Effector memory CD8-positive, alpha-beta T cell (primary cell): ENCODE data around the gene CENPV.

Experiments used
- ATAC-seq: fragments of 150-1000 bp; cut with Tn5 transposase; replicated peaks from 2 replicates; pipeline ENCODE4 v1.10.0; 2021; ENCODE audit warnings: mild to moderate bottlenecking, moderate library complexity
- DNase-seq, 3 experiments: peaks; one replicate each; pipeline ENCODE4 v3.0.0; 2021
- H3K27ac Mint-ChIP-seq, 2 donors: one replicate each; pipeline ENCODE4 v1.8.0; 2022; ENCODE audit warnings: mild to moderate bottlenecking in 2 of 2, mixed read lengths in 2 of 2, moderate library complexity in 2 of 2
- H3K27me3 Mint-ChIP-seq, 2 donors: one replicate each; pipeline ENCODE4 v1.8.0; 2022; ENCODE audit warnings: mixed read lengths in 2 of 2
- H3K36me3 Mint-ChIP-seq: one replicate; pipeline ENCODE4 v1.8.0; 2022; ENCODE audit warnings: mild to moderate bottlenecking, moderate library complexity, mixed read lengths; ENCODE audit not compliant: insufficient read depth
- H3K4me1 Mint-ChIP-seq, 2 donors: one replicate each; pipeline ENCODE4 v1.8.0; 2022; ENCODE audit warnings: low read depth in 2 of 2, mixed read lengths in 2 of 2
- H3K4me3 Mint-ChIP-seq, 2 donors: one replicate each; pipeline ENCODE4 v1.8.0; 2022; ENCODE audit warnings: mild to moderate bottlenecking in 2 of 2, mixed read lengths in 2 of 2, moderate library complexity in 2 of 2
- H3K9me3 Mint-ChIP-seq, 2 donors: one replicate each; pipeline ENCODE4 v1.8.0; 2022; ENCODE audit warnings: mixed read lengths in 2 of 2

CENPV gene

GRCh38 chr17:16349431-16349830 lies 3.8 kb downstream of the CENPV start:
- H3K36me3 Mint-ChIP-seq = peaks cover 16% of the 10 kb centered on the region
- no peak for DNase-seq
- H3K4me1 Mint-ChIP-seq = peaks cover 10 to 13% of the 10 kb centered on the region in 2 donors
- no peaks in the 10 kb centered on the region for H3K27me3 Mint-ChIP-seq
- H3K4me3 Mint-ChIP-seq = no peak overlapping the region
- ATAC-seq = no peak
- peak overlapping the region in 1 of 2 donors; percentile 41 for H3K27ac Mint-ChIP-seq
- no peaks in the 10 kb centered on the region for H3K9me3 Mint-ChIP-seq

- Mint-ChIP-seq H3K4me3 (no peak overlapping the region), H3K27me3 (no peaks in the 10 kb centered on the region), H3K36me3 (peaks cover 15% of the 10 kb centered on the region), H3K27ac (no peak overlapping the region), H3K9me3 (no peaks in the 10 kb centered on the region), H3K4me1 (peaks cover 9 to 10% of the 10 kb centered on the region in 2 donors)
- ATAC-seq (no peak), DNase-seq (no peak)
Observed at GRCh38 chr17:16348586-16348985, 4.7 kb downstream of the CENPV start.

DNA sequence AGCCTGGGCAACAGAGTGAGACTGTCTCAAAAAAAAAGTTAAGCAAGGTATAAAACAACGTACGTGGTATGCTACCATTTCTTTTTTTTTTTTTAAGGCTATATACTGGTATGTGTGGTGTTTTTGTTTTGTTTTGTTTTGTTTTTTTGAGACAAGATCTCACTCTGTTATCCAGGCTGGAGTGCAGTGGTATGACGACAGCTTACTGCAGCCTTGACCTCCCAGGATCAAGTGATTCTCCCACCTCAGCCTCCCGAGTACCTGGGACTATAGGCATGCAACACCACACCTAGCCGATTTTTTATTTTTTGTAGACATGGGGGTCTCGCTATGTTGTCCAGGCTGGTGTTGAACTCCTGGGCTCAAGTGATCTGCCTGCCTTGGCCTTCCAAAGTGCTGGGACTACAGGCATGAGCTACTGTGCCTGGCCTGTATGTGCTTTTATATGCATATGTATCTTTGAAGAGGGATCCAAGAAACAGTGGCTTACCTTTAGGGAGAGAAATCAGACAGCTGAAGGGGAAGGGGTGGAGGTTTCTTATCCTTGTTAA lies 6.5 kb downstream of the CENPV start:
- peaks cover 12% of the 10 kb centered on the region for H3K36me3 Mint-ChIP-seq
- H3K4me1 Mint-ChIP-seq = peaks cover 1 to 2% of the 10 kb centered on the region in 2 donors
- no peak overlapping the region for H3K27ac Mint-ChIP-seq
- H3K27me3 Mint-ChIP-seq = no peaks in the 10 kb centered on the region
- no peak for DNase-seq
- no peak overlapping the region for H3K4me3 Mint-ChIP-seq
- H3K9me3 Mint-ChIP-seq = no peaks in the 10 kb centered on the region
- ATAC-seq = no peak

- no peak for DNase-seq
- H3K27me3 Mint-ChIP-seq = no peaks in the 10 kb centered on the region
- no peak overlapping the region for H3K27ac Mint-ChIP-seq
- H3K9me3 Mint-ChIP-seq = no peaks in the 10 kb centered on the region
- H3K4me1 Mint-ChIP-seq = no peaks in the 10 kb centered on the region
- H3K36me3 Mint-ChIP-seq = peaks cover 12% of the 10 kb centered on the region
- ATAC-seq = no peak
- H3K4me3 Mint-ChIP-seq = no peak overlapping the region
Observed at GRCh38 chr17:16345565-16345964, 7.7 kb downstream of the CENPV start.

DNA sequence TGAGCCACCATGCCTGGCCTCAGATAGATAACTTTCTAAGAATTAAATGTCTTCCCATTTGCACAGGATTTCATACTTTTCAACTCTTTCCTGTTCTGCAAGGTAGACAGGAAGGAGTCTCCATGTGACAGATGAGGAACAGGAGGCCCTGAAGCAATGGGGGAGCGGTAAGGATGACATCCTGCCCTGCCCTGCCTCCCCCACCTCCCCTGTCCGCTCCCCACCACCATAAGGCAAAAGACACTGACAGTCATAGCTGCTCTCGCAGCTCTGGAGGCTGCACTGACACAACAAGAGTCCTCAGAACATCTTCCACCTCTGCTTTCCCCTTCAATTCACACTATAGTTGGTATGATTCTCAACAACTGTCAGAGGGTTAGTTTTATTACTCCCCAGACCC lies 9.7 kb downstream of the CENPV start:
- peaks cover 8% of the 10 kb centered on the region for H3K36me3 Mint-ChIP-seq
- no peaks in the 10 kb centered on the region for H3K27me3 Mint-ChIP-seq
- DNase-seq = no peak
- H3K4me1 Mint-ChIP-seq = no peaks in the 10 kb centered on the region
- no peak overlapping the region for H3K4me3 Mint-ChIP-seq
- H3K27ac Mint-ChIP-seq = no peak overlapping the region
- H3K9me3 Mint-ChIP-seq = no peaks in the 10 kb centered on the region
- ATAC-seq = no peak

DNA sequence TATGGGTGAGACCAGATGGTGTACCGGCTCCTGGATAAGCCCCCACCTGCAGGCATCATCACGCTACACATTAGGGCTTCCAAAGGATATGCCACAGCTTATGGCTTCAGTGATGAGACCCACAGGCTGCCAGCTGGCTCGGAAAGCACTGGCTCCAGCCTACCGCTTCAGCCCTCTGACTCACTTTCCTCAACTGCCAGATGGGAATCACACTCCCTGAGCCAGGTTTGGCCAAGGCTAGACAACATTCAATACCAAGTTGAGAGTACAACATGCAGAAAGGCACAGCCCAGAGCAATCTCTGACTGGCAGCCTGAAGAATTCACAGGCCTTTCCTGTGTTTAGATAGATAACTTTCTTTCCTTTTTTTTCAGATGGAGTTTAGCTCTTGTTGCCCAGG lies 10.3 kb downstream of the CENPV start:
- Mint-ChIP-seq H3K36me3 (peaks cover 8% of the 10 kb centered on the region), H3K27me3 (no peaks in the 10 kb centered on the region), H3K27ac (no peak overlapping the region), H3K9me3 (no peaks in the 10 kb centered on the region), H3K4me3 (no peak overlapping the region), H3K4me1 (no peaks in the 10 kb centered on the region)
- DNase-seq (no peak), ATAC-seq (no peak)

- H3K4me3 Mint-ChIP-seq = no peak overlapping the region
- H3K27ac Mint-ChIP-seq = no peak overlapping the region
- no peak for DNase-seq
- peaks cover 8% of the 10 kb centered on the region for H3K36me3 Mint-ChIP-seq
- ATAC-seq = no peak
- no peaks in the 10 kb centered on the region for H3K4me1 Mint-ChIP-seq
- H3K27me3 Mint-ChIP-seq = no peaks in the 10 kb centered on the region
- no peaks in the 10 kb centered on the region for H3K9me3 Mint-ChIP-seq
Observed at GRCh38 chr17:16339959-16340358, 13.3 kb downstream of the CENPV start.

DNA sequence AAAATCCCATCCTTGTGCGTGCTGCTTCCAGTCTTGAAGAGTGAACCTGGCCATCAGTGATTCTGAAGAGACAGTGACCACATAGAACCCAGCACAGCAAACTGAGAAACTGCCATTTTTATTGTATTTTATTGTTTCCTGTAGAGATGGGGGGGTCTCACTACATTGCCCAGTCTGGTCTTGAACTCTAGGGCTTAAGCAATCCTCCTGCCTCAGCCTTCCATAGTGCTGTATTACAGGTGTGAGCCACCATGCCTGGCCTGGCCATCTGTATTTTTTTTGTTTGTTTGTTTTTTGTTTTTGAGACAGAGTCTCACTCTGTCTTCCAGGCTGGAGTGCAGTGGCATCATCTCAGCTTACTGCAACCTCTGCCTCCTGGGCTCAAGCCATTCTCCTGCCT lies 13.9 kb downstream of the CENPV start:
- DNase-seq (no peak), ATAC-seq (no peak)
- Mint-ChIP-seq H3K27me3 (no peaks in the 10 kb centered on the region), H3K27ac (no peak overlapping the region), H3K4me1 (no peaks in the 10 kb centered on the region), H3K4me3 (no peak overlapping the region), H3K36me3 (peaks cover 8% of the 10 kb centered on the region), H3K9me3 (no peaks in the 10 kb centered on the region)

- peaks cover 5% of the 10 kb centered on the region for H3K36me3 Mint-ChIP-seq
- no peak overlapping the region for H3K4me3 Mint-ChIP-seq
- H3K9me3 Mint-ChIP-seq = no peaks in the 10 kb centered on the region
- H3K4me1 Mint-ChIP-seq = no peaks in the 10 kb centered on the region
- no peaks in the 10 kb centered on the region for H3K27me3 Mint-ChIP-seq
- DNase-seq (no peak), ATAC-seq (no peak)
- H3K27ac Mint-ChIP-seq = no peak overlapping the region
Observed at GRCh38 chr17:16338391-16338790, 14.9 kb downstream of the CENPV start.

GRCh38 chr17:16329519-16330271 lies 23.6 kb downstream of the CENPV start:
- Mint-ChIP-seq H3K36me3 (peaks cover 6% of the 10 kb centered on the region), H3K9me3 (no peaks in the 10 kb centered on the region), H3K27me3 (no peaks in the 10 kb centered on the region), H3K4me1 (no peaks in the 10 kb centered on the region), H3K4me3 (no peak overlapping the region), H3K27ac (no peak overlapping the region)
- no peak for ATAC-seq
- no peak for DNase-seq

DNA sequence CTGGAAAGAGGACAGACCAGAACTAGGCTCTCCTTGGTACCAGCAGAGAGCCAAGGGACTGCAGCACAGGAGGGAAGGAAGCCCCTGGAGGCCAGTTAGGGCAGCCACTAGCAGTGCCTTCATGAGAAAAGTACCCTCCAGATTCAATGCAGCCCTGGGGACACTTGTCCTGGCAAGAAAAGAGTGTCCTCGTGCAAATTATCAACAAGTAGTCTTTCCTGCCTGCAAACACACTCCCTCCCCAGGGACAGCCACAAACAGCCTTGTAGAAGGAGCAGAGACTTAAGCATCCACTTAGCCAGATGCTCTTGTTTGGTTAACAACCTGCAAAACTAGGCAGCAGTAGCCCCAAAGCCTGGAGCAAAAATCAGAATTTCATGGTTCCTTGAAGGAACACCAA lies 24.3 kb downstream of the CENPV start:
- no peak overlapping the region for H3K27ac Mint-ChIP-seq
- no peaks in the 10 kb centered on the region for H3K27me3 Mint-ChIP-seq
- no peak overlapping the region for H3K4me3 Mint-ChIP-seq
- H3K4me1 Mint-ChIP-seq = no peaks in the 10 kb centered on the region
- ATAC-seq (no peak), DNase-seq (no peak)
- H3K9me3 Mint-ChIP-seq = no peaks in the 10 kb centered on the region
- peaks cover 6% of the 10 kb centered on the region for H3K36me3 Mint-ChIP-seq

- Mint-ChIP-seq H3K27me3 (no peaks in the 10 kb centered on the region), H3K4me1 (no peaks in the 10 kb centered on the region), H3K9me3 (no peaks in the 10 kb centered on the region), H3K4me3 (no peak overlapping the region), H3K27ac (no peak overlapping the region), H3K36me3 (peaks cover 12% of the 10 kb centered on the region)
- ATAC-seq (no peak), DNase-seq (no peak)
Observed at GRCh38 chr17:16327018-16327417, 26.3 kb downstream of the CENPV start.

- Mint-ChIP-seq H3K36me3 (peaks cover 16% of the 10 kb centered on the region), H3K27ac (no peak overlapping the region), H3K27me3 (no peaks in the 10 kb centered on the region), H3K9me3 (no peaks in the 10 kb centered on the region), H3K4me3 (no peak overlapping the region), H3K4me1 (no peaks in the 10 kb centered on the region)
- ATAC-seq = no peak
- no peak for DNase-seq
Observed at GRCh38 chr17:16325964-16326363, 27.3 kb downstream of the CENPV start.

GRCh38 chr17:16322636-16323035 lies 30.6 kb downstream of the CENPV start:
- H3K27me3 Mint-ChIP-seq = no peaks in the 10 kb centered on the region
- no peak for DNase-seq
- no peak for ATAC-seq
- no peak overlapping the region for H3K27ac Mint-ChIP-seq
- H3K4me1 Mint-ChIP-seq = no peaks in the 10 kb centered on the region
- peaks cover 19% of the 10 kb centered on the region for H3K36me3 Mint-ChIP-seq
- no peak overlapping the region for H3K4me3 Mint-ChIP-seq
- no peaks in the 10 kb centered on the region for H3K9me3 Mint-ChIP-seq
